ENCODE data around the gene COMT.

COMT gene

DNA sequence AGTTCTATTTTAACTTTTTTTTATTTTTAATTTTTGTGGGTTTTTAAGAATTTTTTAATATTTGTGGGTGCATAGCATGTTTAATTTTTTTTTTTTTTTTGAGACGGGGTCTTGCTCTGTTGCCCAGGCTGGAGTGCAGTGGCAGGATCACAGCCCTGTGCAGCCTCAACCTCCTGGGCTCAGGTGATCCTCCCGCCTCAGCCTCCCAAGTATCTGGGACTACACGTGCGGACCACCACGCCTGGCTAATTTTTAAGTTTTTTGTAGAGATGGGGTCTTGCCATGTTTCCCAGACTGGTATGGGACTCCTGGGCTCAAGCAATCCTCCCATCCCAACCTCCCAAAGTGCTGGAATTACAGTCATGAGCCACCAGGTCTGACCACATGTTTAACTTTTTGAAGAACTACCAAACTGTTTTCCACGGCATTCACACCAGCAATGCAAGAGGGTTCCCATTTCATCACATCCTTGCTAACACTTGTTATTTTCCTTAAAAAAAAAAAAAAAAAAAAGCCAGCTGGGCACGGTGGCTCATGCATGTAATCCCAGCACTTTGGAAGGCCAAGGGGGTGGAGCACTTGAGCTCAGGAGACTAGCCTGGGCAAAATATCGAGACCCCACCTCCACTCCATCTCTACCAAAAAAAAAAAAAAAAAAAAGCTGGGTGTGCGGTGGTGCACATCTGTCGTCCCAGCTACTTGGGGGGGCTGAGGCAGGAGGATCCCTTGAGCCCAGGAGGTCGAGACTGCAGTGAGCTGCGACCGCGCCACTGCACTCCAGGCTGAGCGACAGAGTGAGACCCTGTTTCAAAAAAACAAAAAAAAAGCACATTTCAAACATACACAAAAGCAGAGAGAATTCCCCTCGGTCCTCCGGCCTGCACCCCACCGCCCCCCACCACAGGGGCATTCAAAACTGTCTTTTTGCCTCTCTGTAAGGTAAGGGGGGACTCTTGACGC lies 16.8 kb downstream of the COMT start:
- no peak for FAIRE-seq

GRCh38 chr22:19959043-19959586 lies 17.5 kb downstream of the COMT start:
- FAIRE-seq: no peak

DNA sequence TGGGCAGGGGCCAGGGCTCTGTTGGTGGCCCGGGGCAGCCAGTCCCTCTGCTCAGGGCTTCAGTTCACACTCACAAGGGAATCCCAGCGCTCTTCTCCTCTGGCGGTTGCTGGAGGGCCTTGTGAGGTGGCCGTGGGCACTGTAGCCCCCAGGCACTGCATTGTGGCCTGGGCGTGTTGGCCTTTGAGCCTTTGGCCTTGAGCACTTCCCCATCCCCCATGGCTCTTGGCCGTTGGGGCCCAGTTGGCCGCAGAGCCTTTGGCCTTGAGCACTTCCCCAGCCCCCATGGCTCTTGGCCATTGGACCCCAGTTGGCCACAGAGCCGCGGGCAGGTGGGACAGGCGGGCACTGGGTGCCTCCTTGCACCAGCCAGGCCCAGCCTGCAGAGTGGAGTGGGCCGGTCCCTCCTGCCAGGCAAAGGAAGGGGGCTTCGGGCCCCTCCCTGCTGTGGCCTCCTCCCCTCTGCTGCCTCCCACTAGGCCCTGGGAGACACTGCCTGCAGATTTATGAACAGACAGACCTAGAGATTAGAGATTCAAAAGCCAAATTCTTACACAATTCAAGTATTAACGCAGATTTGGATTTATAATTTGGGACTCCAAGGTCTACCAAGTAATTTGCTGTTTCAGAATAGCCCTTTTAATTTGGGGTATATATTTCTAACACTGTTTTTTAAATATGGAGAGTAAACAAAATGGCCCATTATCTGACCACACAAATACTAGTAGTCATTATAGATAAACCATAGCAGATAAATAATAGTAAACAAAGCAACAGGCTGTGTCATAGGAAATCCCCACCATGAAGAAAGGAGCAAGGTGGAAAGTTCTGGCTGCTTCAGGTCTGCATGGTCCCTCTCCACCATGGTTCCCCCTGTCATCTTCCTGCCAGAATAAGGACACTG lies 18.3 kb downstream of the COMT start:
- FAIRE-seq: no peak

- no peak for FAIRE-seq
Observed at GRCh38 chr22:19960491-19961200, 19.1 kb downstream of the COMT start.

DNA sequence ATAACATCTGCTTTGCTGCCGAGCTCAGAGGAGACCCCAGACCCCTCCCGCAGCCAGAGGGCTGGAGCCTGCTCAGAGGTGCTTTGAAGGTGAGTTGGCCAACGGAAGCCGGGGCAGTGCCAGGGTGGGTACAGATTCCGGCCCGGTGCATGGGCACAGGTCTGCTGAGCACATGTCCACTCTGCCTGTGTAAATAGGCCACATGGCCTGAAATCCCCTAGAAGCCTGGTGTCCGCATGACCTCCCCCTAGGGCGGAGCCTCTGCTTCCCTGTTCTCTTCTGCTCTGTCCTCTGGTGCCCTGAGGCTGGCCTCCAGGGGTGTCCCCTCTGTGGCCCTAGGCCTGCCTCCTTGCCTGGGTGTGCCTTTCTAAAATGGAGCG lies 19.6 kb downstream of the COMT start:
- no peak for FAIRE-seq

- no peak for FAIRE-seq
Observed at GRCh38 chr22:19961868-19962245, 20.3 kb downstream of the COMT start.

DNA sequence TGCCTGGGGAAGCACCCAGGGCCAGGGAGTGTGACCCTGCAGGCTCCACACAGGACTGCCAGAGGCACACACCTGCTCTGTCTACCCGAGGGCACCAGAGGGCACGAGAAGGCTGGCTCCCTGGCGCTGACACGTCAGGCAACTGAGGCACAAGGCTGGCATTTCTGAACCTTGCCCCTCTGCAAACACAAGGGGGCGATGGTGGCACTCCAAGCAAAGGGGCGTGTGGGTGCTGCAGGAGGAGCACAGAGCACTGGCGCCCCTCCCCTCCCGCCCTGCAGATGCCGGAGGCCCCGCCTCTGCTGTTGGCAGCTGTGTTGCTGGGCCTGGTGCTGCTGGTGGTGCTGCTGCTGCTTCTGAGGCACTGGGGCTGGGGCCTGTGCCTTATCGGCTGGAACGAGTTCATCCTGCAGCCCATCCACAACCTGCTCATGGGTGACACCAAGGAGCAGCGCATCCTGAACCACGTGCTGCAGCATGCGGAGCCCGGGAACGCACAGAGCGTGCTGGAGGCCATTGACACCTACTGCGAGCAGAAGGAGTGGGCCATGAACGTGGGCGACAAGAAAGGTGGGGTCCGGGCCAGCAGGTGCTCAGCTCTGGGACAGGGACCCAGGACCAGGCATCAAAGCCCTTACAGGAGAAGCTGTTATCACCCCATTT lies 20.8 kb downstream of the COMT start:
- no peak for FAIRE-seq

DNA sequence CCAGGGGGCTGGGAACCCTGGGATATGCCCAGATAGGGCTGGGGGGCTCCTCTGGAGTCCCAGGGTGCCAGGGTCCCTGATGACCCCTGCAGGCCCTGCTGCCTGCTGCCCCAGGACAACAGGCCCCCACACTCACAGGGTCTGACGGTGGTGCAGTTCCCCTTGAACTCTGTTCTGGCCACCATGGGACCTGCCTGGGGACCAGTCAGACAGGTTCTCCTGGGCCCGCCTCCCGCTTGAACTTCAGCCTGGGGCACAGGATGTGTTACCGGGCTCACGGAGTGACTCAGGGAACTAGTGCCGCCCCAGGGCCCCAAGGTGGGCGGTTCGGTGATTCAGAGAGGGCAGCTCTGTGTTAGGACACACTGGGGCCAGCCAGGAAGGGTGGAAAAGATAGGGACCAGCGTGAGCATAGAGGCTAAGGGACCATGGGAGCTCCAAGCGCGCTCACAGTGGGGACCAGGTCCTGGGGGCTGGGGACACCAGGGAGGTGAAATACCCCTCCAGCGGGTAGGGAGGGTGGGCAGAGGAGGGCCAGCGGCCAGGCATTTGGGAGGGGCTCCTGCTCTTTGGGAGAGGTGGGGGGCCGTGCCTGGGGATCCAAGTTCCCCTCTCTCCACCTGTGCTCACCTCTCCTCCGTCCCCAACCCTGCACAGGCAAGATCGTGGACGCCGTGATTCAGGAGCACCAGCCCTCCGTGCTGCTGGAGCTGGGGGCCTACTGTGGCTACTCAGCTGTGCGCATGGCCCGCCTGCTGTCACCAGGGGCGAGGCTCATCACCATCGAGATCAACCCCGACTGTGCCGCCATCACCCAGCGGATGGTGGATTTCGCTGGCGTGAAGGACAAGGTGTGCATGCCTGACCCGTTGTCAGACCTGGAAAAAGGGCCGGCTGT lies 21.6 kb downstream of the COMT start:
- no peak for FAIRE-seq

DNA sequence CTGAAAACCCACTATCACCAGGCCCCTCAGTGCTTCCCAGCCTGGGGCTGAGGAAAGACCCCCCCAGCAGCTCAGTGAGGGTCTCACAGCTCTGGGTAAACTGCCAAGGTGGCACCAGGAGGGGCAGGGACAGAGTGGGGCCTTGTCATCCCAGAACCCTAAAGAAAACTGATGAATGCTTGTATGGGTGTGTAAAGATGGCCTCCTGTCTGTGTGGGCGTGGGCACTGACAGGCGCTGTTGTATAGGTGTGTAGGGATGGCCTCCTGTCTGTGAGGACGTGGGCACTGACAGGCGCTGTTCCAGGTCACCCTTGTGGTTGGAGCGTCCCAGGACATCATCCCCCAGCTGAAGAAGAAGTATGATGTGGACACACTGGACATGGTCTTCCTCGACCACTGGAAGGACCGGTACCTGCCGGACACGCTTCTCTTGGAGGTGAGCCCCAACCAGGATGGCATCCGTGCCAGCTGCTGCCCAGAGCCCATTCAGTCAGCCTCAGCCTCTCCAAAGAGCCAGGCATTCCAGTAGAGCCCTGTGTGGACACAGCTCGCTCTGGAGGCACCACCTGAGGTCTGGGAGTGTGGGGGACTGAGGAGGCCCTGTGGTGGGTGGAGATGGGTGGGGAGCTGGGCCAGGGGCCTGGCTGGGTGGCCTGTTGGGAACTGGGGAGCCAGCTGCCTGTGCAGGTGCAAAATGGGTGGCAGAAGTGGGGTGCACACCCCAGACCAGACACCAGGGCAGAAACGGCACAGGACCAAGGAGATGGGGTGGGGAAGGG lies 22.5 kb downstream of the COMT start:
- no peak for FAIRE-seq

DNA sequence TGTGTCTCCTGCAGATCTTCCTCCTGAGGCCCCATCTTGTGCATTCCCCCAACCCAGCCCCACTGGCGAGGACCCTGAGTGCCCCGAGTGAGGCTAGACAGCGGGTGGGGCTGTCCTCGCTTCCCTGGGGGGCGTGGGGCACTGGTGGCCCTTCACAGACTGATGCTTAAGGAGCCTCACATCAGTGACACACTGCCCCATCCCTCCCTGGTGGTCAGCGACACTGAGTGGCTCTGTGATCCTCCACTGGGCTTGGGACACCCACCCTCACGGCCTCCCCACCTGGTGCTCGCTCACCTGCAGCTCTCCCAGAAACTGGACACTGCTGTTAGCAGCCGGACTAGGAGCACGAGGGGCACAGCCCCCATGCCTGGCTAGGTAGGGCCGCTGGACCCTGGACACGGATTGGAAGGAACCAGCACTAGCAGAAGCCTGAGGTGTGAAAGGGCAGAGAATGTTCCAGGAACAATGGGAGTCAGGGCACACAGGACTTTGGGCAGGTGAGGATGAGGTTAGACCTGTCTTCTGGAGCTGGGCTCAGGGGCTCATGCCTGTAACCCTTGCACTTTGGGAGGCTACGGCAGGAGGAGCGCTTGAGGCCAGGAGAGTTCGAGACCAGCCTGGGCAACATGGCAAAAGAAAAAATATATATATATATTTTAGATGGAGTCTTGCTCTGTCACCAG lies 23.3 kb downstream of the COMT start:
- no peak for FAIRE-seq

GRCh38 chr22:19965771-19966709 lies 24.5 kb downstream of the COMT start:
- FAIRE-seq: no peak

- FAIRE-seq: no peak
Observed at GRCh38 chr22:19966908-19967750, 25.6 kb downstream of the COMT start.

GRCh38 chr22:19967850-19968449 lies 26.4 kb downstream of the COMT start:
- no peak for FAIRE-seq

- no peak for FAIRE-seq
Observed at GRCh38 chr22:19968450-19968891, 26.9 kb downstream of the COMT start.

DNA sequence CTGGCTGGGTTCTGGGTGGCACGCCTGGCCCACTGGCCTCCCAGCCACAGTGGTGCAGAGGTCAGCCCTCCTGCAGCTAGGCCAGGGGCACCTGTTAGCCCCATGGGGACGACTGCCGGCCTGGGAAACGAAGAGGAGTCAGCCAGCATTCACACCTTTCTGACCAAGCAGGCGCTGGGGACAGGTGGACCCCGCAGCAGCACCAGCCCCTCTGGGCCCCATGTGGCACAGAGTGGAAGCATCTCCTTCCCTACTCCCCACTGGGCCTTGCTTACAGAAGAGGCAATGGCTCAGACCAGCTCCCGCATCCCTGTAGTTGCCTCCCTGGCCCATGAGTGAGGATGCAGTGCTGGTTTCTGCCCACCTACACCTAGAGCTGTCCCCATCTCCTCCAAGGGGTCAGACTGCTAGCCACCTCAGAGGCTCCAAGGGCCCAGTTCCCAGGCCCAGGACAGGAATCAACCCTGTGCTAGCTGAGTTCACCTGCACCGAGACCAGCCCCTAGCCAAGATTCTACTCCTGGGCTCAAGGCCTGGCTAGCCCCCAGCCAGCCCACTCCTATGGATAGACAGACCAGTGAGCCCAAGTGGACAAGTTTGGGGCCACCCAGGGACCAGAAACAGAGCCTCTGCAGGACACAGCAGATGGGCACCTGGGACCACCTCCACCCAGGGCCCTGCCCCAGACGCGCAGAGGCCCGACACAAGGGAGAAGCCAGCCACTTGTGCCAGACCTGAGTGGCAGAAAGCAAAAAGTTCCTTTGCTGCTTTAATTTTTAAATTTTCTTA lies 27.8 kb downstream of the COMT start:
- FAIRE-seq: no peak

DNA sequence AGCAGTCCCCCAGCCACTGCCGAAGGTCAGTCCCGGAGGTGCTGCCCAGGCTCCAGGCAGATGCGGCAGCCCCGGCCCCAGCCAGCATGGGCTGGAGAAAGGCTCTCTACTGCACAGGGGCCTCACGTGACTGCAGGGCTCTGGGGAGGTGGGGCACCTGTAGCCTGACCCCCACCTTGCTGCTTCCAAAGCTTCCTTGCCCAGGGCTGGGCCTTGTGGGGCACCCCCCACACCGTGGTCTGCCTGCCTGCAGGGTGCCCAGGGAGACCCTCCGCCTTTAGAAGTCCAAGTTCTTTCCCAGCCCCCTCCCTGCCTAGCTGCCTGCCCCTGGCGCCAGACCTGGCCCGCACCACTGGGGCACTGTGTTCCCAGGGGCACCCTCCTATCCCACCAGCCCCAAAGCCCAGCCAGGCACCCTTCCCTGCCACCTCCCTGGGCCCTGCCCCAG lies 28.5 kb downstream of the COMT start:
- FAIRE-seq: no peak
